ENCODE measurements around the gene PTPRO. TPM values are rescaled to one million over a fixed set of nuclear protein-coding genes. Genes with fewer than 3 reads are reported as not detected.

Gene PTPRO
- total and polyA plus RNA-seq, 8 donors, result 0.35 to 11.6 (median 0.68) TPM; not detected in 3

- DNase-seq, result no peak
- H3K27ac ChIP-seq, result no peak overlapping the region
- intact Hi-C loops (cut with DNase I; ENCODE audit: low total_unique reads), result no loop called here
- 65 to 77% (median 70%) methylated on average over 3 of the region's 3 CpGs for WGBS, 5 donors
- no peak for TF ChIP-seq EP300 (IDR thresholded peaks at IDR 0.05)
- no peaks in the 10 kb centered on the region for H3K27me3 ChIP-seq
- H3K9me3 ChIP-seq, result no peaks in the 10 kb centered on the region
- H3K36me3 ChIP-seq, result peaks cover 14 to 36% (median 28%) of the 10 kb centered on the region in 4 donors
- H3K4me3 ChIP-seq, result no peak overlapping the region
- peaks cover 0 to 6% (median 0%) of the 10 kb centered on the region in 4 donors for H3K4me1 ChIP-seq
These were observed 315.9 kb downstream of the PTPRO start for GRCh38 chr12:15638231-15638630.

DNA sequence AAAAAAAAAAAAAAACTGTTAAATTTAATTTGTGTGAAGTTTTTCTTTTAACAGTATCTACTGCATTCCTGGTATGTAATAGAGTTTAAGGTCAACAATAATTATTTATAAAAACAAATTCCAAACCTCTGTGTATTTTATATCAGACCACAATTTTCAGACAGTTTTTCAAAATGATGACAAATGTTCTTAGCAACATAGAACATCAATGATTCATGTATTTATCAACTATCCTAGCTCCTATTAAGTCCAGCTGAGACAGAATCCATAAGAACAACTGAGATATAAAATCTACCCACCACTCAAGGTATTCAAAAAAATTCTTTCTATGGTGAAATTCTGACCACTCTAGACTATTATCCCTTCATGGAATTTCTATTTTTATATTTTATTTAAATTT lies 322.4 kb downstream of the PTPRO start:
- H3K9me3 ChIP-seq, result no peaks in the 10 kb centered on the region
- H3K4me3 ChIP-seq, result no peak overlapping the region
- H3K4me1 ChIP-seq, result no peaks in the 10 kb centered on the region
- DNase-seq, result no peak
- TF ChIP-seq POLR2A (IDR thresholded peaks at IDR 0.05) (no peak), EP300 (IDR thresholded peaks at IDR 0.05) (no peak), POLR2AphosphoS5 (IDR thresholded peaks at IDR 0.05) (no peak)
- TF ChIP-seq, protein P1, sequence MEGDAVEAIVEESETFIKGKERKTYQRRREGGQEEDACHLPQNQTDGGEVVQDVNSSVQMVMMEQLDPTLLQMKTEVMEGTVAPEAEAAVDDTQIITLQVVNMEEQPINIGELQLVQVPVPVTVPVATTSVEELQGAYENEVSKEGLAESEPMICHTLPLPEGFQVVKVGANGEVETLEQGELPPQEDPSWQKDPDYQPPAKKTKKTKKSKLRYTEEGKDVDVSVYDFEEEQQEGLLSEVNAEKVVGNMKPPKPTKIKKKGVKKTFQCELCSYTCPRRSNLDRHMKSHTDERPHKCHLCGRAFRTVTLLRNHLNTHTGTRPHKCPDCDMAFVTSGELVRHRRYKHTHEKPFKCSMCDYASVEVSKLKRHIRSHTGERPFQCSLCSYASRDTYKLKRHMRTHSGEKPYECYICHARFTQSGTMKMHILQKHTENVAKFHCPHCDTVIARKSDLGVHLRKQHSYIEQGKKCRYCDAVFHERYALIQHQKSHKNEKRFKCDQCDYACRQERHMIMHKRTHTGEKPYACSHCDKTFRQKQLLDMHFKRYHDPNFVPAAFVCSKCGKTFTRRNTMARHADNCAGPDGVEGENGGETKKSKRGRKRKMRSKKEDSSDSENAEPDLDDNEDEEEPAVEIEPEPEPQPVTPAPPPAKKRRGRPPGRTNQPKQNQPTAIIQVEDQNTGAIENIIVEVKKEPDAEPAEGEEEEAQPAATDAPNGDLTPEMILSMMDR (IDR thresholded peaks at IDR 0.05), result no peak
- no peak overlapping the region for H3K27ac ChIP-seq
- H3K36me3 ChIP-seq, result peaks cover 23 to 65% (median 41%) of the 10 kb centered on the region in 4 donors
- intact Hi-C loops (cut with DNase I; ENCODE audit: low total_unique reads), result no loop called here
- no peaks in the 10 kb centered on the region for H3K27me3 ChIP-seq

- Histone ChIP-seq H3K4me1 (no peaks in the 10 kb centered on the region), H3K27me3 (no peaks in the 10 kb centered on the region), H3K36me3 (peaks cover 15 to 60% (median 31%) of the 10 kb centered on the region in 4 donors), H3K27ac (no peak overlapping the region), H3K4me3 (no peak overlapping the region), H3K9me3 (no peaks in the 10 kb centered on the region)
- 0% methylated on average over 1 of the region's 1 CpG for WGBS, 5 donors
- DNase-seq, result no peak
- no peak for TF ChIP-seq EP300 (IDR thresholded peaks at IDR 0.05)
- TF ChIP-seq POLR2A (IDR thresholded peaks at IDR 0.05), result no peak
- intact Hi-C loops (cut with DNase I; ENCODE audit: low total_unique reads), result no loop called here
These were observed 324.3 kb downstream of the PTPRO start for GRCh38 chr12:15646581-15646980.

Other genes starting within 250 kb of the PTPRO start
- 10 to 100 TPM in 4 of 5 donors, not detected in 1; 20.3 to 48.7 (median 34.5) TPM for gene RERG, start 101.1 kb upstream of the PTPRO start, total RNA-seq
- 1 to 10 TPM; 3.1 to 5.2 (median 3.7) TPM for gene RERG, start 101.1 kb upstream of the PTPRO start, polyA plus RNA-seq